Stomach (tissue), 9 donors: Measurements from ENCODE around the gene MST1R. TPM values are rescaled to one million over a fixed set of nuclear protein-coding genes. Genes with fewer than 3 reads are reported as not detected.

Experiments used
- DNase-seq, 2 donors: peaks; one replicate each; pipeline versions ENCODE4 v3.0.0 to v3.0.0-alpha.2; 2013 to 2019
- H3K27ac ChIP-seq, 5 donors: fragments of 200-600 bp in 4 of 5; sonication (generic) in 4 of 5; one replicate each; pipeline ENCODE4 v1.5.1; 2013 to 2019; ENCODE audit warnings: mild to moderate bottlenecking in 1 of 5, moderate library complexity in 1 of 5
- H3K27me3 ChIP-seq, 3 donors: fragments of 200-600 bp; sonication (generic); one replicate each; pipeline ENCODE4 v1.5.1; 2017 to 2019; ENCODE audit warnings: mixed run types in 1 of 3
- H3K36me3 ChIP-seq, 4 donors: fragments of 200-600 bp; sonication (generic); 1 replicate in 3 of 4; 2 replicates in 1 of 4; pipeline ENCODE4 v1.5.1; 2016 to 2019
- H3K4me1 ChIP-seq, 4 donors: fragments of 200-600 bp; sonication (generic); one replicate each; pipeline ENCODE4 v1.5.1; 2016 to 2019
- H3K4me3 ChIP-seq, 4 donors: fragments of 200-600 bp; sonication (generic) in 3 of 4; one replicate each; pipeline ENCODE4 v1.5.1; 2016 to 2019; ENCODE audit warnings: mild to moderate bottlenecking in 1 of 4
- H3K9me3 ChIP-seq, 4 donors: fragments of 200-600 bp; sonication (generic); one replicate each; pipeline ENCODE4 v1.5.1; 2016 to 2019
- CTCF ChIP-seq, 7 experiments: fragments of 450-650 bp in 4 of 7; fragments of 200-600 bp in 3 of 7; sonication (generic) in 3 of 7; IDR thresholded peaks; one replicate each; pipeline ENCODE4 v1.5.1; 2016 to 2019; ENCODE audit warnings: antibody characterized with exemption in 7 of 7, control low read depth in 2 of 7, mild to moderate bottlenecking in 1 of 7
- EP300 ChIP-seq: sonication (generic); formaldehyde crosslinking; IDR thresholded peaks from one replicate; pipeline ENCODE4 v1.6.1; 2017; ENCODE audit warnings: antibody characterized with exemption
- POLR2A ChIP-seq, 4 donors: fragments of 450-650 bp; IDR thresholded peaks; one replicate each; pipeline ENCODE4 v1.6.1; 2016; ENCODE audit warnings: antibody characterized with exemption in 4 of 4, control low read depth in 2 of 4, mild to moderate bottlenecking in 1 of 4, moderate library complexity in 1 of 4
- POLR2AphosphoS5 ChIP-seq, 3 donors: sonication (generic); formaldehyde crosslinking; IDR thresholded peaks; one replicate each; pipeline ENCODE4 v1.6.1; 2016; ENCODE audit warnings: antibody characterized with exemption in 3 of 3
- WGBS, 5 donors: extraction: QIAGEN DNeasy Blood & Tissue Kit in 3 of 5; methylation state at CpG; one replicate each; pipeline versions ENCODE4 v1.1.5 to v1.1.7; 2013 to 2018; 5-methylcytosine and 5-hydroxymethylcytosine counted together
- intact Hi-C: fragments of 100-400 bp; cut with DNase I; formaldehyde crosslinking; loops from one replicate; pipeline ENCODE4 v1.15.1; 2023; ENCODE audit warnings: low total_unique reads
- polyA plus RNA-seq, 3 donors: library from polyadenylated mRNA; stranded (reverse); fragments of 200-250 nt; gene quantifications; one replicate each; pipeline ENCODE4 v1.2.3, GENCODE V29; 2013
- total RNA-seq, 5 donors: library from RNA; depleted of rRNA; stranded (reverse); fragments of >200 nt; gene quantifications; one replicate each; pipeline versions ENCODE4 v1.1.0 to v1.2.3, GENCODE V29; 2014 to 2016
- donor health status: healthy with polysubstance abuse.
- donor health status: Bipolar disorder and iron deficiency.
- donor health status: healthy.

MST1R gene
- total and polyA plus RNA-seq, 8 donors = 15.9 to 386 (median 76.7) TPM

- H3K27me3 ChIP-seq = peaks cover 11 to 32% (median 25%) of the 10 kb centered on the region in 3 donors
- TF ChIP-seq EP300 (no peak), POLR2A (IDR thresholded peaks at IDR 0.05) (no peak), CTCF (IDR thresholded peaks at IDR 0.05) (no peak), POLR2AphosphoS5 (IDR thresholded peaks at IDR 0.05) (peak in 1 of 3 donors; percentile 30)
- peak; percentile 61 to 73 for DNase-seq
- WGBS, 5 donors = 56 to 88% (median 62%) methylated on average over 3 to 8 of the region's 8 CpGs
- no peaks in the 10 kb centered on the region for H3K36me3 ChIP-seq
- intact Hi-C loops = no loop called here
- H3K9me3 ChIP-seq = no peaks in the 10 kb centered on the region
- H3K27ac ChIP-seq = no peak overlapping the region
- peaks cover 11 to 15% (median 14%) of the 10 kb centered on the region in 4 donors for H3K4me1 ChIP-seq
- no peak overlapping the region for H3K4me3 ChIP-seq
Measured at GRCh38 chr3:49873623-49874022, 30.1 kb downstream of the MST1R start.

GRCh38 chr3:49872801-49873281 lies 30.8 kb downstream of the MST1R start:
- H3K36me3 ChIP-seq = no peaks in the 10 kb centered on the region
- peaks cover 11 to 15% (median 14%) of the 10 kb centered on the region in 4 donors for H3K4me1 ChIP-seq
- DNase-seq = peak in 1 of 2 donors; percentile 46
- TF ChIP-seq CTCF (IDR thresholded peaks at IDR 0.05) (no peak), EP300 (no peak), POLR2AphosphoS5 (IDR thresholded peaks at IDR 0.05) (no peak), POLR2A (IDR thresholded peaks at IDR 0.05) (no peak)
- H3K27me3 ChIP-seq = peaks cover 11 to 40% (median 33%) of the 10 kb centered on the region in 3 donors
- H3K4me3 ChIP-seq = no peak overlapping the region
- WGBS, 5 donors = 48 to 71% (median 63%) methylated on average over 3 to 4 of the region's 4 CpGs
- no peak overlapping the region for H3K27ac ChIP-seq
- intact Hi-C loops = no loop called here
- H3K9me3 ChIP-seq = no peaks in the 10 kb centered on the region

DNA sequence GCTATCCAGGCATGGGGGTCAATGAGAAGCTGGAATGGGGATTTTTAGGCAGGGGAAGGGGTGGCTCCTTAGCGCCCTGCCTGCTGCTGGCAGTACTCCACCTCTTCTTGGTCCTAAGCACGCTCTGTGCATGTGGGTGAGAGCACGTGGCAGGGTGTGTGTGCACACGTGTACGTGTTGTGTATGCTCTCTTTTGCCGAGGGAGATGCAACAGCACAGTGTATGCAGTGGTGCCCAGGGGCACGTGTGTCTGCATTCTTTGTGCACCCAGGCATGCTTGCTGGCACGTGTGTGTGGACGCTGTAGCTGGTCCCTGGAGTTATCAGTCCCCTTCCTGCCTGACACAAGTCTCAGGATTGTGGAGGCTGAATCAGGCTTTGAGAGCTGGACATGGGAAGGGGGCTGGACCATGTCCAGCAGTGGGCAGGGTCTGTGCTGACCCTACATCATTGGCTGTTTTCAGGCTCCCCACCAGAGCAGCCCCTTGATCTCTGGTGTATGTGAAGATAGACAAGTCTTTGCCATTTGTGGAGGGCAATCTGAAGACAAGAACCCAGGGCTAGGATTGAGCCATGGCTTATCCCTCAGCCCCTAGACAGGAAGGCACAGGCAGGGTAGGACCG lies 32.0 kb downstream of the MST1R start:
- Histone ChIP-seq H3K9me3 (no peaks in the 10 kb centered on the region), H3K27me3 (peaks cover 11 to 52% (median 39%) of the 10 kb centered on the region in 3 donors), H3K36me3 (no peaks in the 10 kb centered on the region), H3K27ac (no peak overlapping the region), H3K4me3 (no peak overlapping the region), H3K4me1 (peaks cover 11 to 15% (median 14%) of the 10 kb centered on the region in 4 donors)
- peak in 1 of 2 donors; percentile 20 for DNase-seq
- 68 to 91% (median 74%) methylated on average over 1 to 10 of the region's 10 CpGs for WGBS, 5 donors
- intact Hi-C loops = no loop called here
- TF ChIP-seq POLR2A (IDR thresholded peaks at IDR 0.05) (no peak), CTCF (IDR thresholded peaks at IDR 0.05) (no peak), POLR2AphosphoS5 (IDR thresholded peaks at IDR 0.05) (no peak), EP300 (no peak)

- Histone ChIP-seq H3K36me3 (no peaks in the 10 kb centered on the region), H3K9me3 (no peaks in the 10 kb centered on the region), H3K4me1 (peaks cover 11 to 15% (median 14%) of the 10 kb centered on the region in 4 donors), H3K4me3 (peak within 1 kb of the TSS; percentile 28 to 51 (median 44)), H3K27ac (no peak within 1 kb of the TSS), H3K27me3 (peaks cover 11 to 71% (median 41%) of the 10 kb centered on the region in 3 donors)
- peak in 1 of 2 donors; percentile 54 for DNase-seq
- no peak for TF ChIP-seq CTCF (IDR thresholded peaks at IDR 0.05)
- no peak for TF ChIP-seq POLR2A (IDR thresholded peaks at IDR 0.05)
- TF ChIP-seq EP300 = no peak
- no peak for TF ChIP-seq POLR2AphosphoS5 (IDR thresholded peaks at IDR 0.05)
- WGBS, 5 donors = 1 to 3% (median 2%) methylated on average over 20 to 59 of the region's 59 CpGs
- intact Hi-C loops = no loop called here
Measured at GRCh38 chr3:49869525-49870126, 34.0 kb downstream of the MST1R start, which contains the start of gene CAMKV. Gene CAMKV, minus strand, starts transcription at chr3:49869906. Its CDS starts 7,518 bp downstream, at chr3:49862388.
